Measurements from ENCODE around the gene RAB24.

The RAB24 gene

GRCh38 chr5:177333420-177334154 is 30.1 kb upstream of the RAB24 start:
- no peak for DNase-seq (ENCODE audit: low spot score)

GRCh38 chr5:177332896-177333260 is 29.4 kb upstream of the RAB24 start:
- no peak for DNase-seq (ENCODE audit: low spot score)

- no peak for DNase-seq (ENCODE audit: low spot score)
Measured at GRCh38 chr5:177332031-177332895, 28.7 kb upstream of the RAB24 start.

GRCh38 chr5:177330991-177331842 is 27.7 kb upstream of the RAB24 start:
- no peak for DNase-seq (ENCODE audit: low spot score)

- DNase-seq (ENCODE audit: low spot score), result no peak
Measured at GRCh38 chr5:177329883-177330282, 26.4 kb upstream of the RAB24 start.

GRCh38 chr5:177328545-177329231 is 25.2 kb upstream of the RAB24 start:
- no peak for DNase-seq (ENCODE audit: low spot score)

- DNase-seq (ENCODE audit: low spot score), result peak; percentile 63
Measured at GRCh38 chr5:177327539-177328522, 24.3 kb upstream of the RAB24 start.

- no peak for DNase-seq (ENCODE audit: low spot score)
Measured at GRCh38 chr5:177325868-177326381, 22.4 kb upstream of the RAB24 start.

GRCh38 chr5:177320879-177321278 is 17.4 kb upstream of the RAB24 start:
- no peak for DNase-seq (ENCODE audit: low spot score)

GRCh38 chr5:177319913-177320588 is 16.5 kb upstream of the RAB24 start:
- DNase-seq (ENCODE audit: low spot score), result no peak

- DNase-seq (ENCODE audit: low spot score), result peak; percentile 84
Measured at GRCh38 chr5:177317959-177318377, 14.4 kb upstream of the RAB24 start.

GRCh38 chr5:177316005-177316404 is 12.5 kb upstream of the RAB24 start:
- no peak for DNase-seq (ENCODE audit: low spot score)

GRCh38 chr5:177315411-177315810 is 11.9 kb upstream of the RAB24 start:
- DNase-seq (ENCODE audit: low spot score), result no peak

- no peak for DNase-seq (ENCODE audit: low spot score)
Measured at GRCh38 chr5:177314376-177315342, 11.1 kb upstream of the RAB24 start.

- DNase-seq (ENCODE audit: low spot score), result no peak
Measured at GRCh38 chr5:177313561-177314259, 10.2 kb upstream of the RAB24 start.

- no peak for DNase-seq (ENCODE audit: low spot score)
Measured at GRCh38 chr5:177312649-177313181, 9.2 kb upstream of the RAB24 start.

Data from AG20443 (cell line).